Hepatocyte (in vitro differentiated cells): Measurements from ENCODE around the gene ADAMTS15. TPM values are rescaled to one million over a fixed set of nuclear protein-coding genes. Genes with fewer than 3 reads are reported as not detected.

Experiments used
- DNase-seq: peaks from one replicate; pipeline ENCODE4 v3.0.0-alpha.2; 2016; ENCODE audit warnings: low spot score
- H2AFZ ChIP-seq: fragments of 200-600 bp; sonication (generic); 2 replicates; pipeline ENCODE4 v1.6.0; 2016; ENCODE audit warnings: antibody characterized with exemption, mild to moderate bottlenecking
- H3K27ac ChIP-seq: fragments of 200-600 bp; sonication (generic); 2 replicates; pipeline ENCODE4 v1.5.1; 2016; ENCODE audit warnings: mild to moderate bottlenecking
- H3K27me3 ChIP-seq: fragments of 200-600 bp; sonication (generic); 2 replicates; pipeline ENCODE4 v1.6.1; 2016
- H3K36me3 ChIP-seq: fragments of 200-600 bp; sonication (generic); replicated peaks from 2 replicates; pipeline ENCODE4 v1.5.1; 2016; ENCODE audit warnings: low read depth; ENCODE audit not compliant: insufficient read depth
- H3K4me1 ChIP-seq: fragments of 200-600 bp; sonication (generic); 2 replicates; pipeline ENCODE4 v1.5.1; 2016; ENCODE audit warnings: mild to moderate bottlenecking, moderate library complexity; ENCODE audit not compliant: insufficient read depth
- H3K4me2 ChIP-seq: fragments of 200-600 bp; sonication (generic); 2 replicates; pipeline ENCODE4 v1.6.0; 2016
- H3K4me3 ChIP-seq: fragments of 200-600 bp; sonication (generic); 2 replicates; pipeline ENCODE4 v1.5.1; 2016; ENCODE audit warnings: mild to moderate bottlenecking
- H3K79me2 ChIP-seq: fragments of 200-600 bp; sonication (generic); 2 replicates; pipeline ENCODE4 v1.6.0; 2017; ENCODE audit warnings: mild to moderate bottlenecking
- H3K9me2 ChIP-seq: fragments of 200-600 bp; sonication (generic); replicated peaks from 2 replicates; pipeline ENCODE4 v1.6.0; 2017; ENCODE audit warnings: mild to moderate bottlenecking; ENCODE audit not compliant: insufficient read depth
- H3K9me3 ChIP-seq: fragments of 200-600 bp; sonication (generic); 2 replicates; pipeline ENCODE4 v1.5.1; 2016; ENCODE audit warnings: low read depth, mild to moderate bottlenecking
- H4K20me1 ChIP-seq: fragments of 200-600 bp; sonication (generic); 2 replicates; pipeline ENCODE4 v1.6.0; 2016; ENCODE audit warnings: mild to moderate bottlenecking; ENCODE audit not compliant: insufficient read depth, poor library complexity, severe bottlenecking
- CTCF ChIP-seq: fragments of 200-600 bp; sonication (generic); IDR thresholded peaks from 2 replicates; pipeline ENCODE4 v1.5.1; 2016; ENCODE audit warnings: antibody characterized with exemption, mild to moderate bottlenecking; ENCODE audit not compliant: poor library complexity
- EZH2 ChIP-seq: fragments of 200-600 bp; sonication (generic); IDR thresholded peaks from 2 replicates; pipeline ENCODE4 v1.6.1; 2016; ENCODE audit warnings: antibody characterized with exemption, mild to moderate bottlenecking, borderline replicate concordance
- EZH2phosphoT487 ChIP-seq: fragments of 200-600 bp; sonication (generic); IDR thresholded peaks from one replicate; pipeline ENCODE4 v1.6.1; 2018; ENCODE audit warnings: antibody characterized with exemption, mild to moderate bottlenecking, low read depth, moderate library complexity; ENCODE audit not compliant: unreplicated experiment, severe bottlenecking
- WGBS: methylation state at CpG from one replicate; pipeline ENCODE4 v1.1.6; 2016; ENCODE audit warnings: low lambda C conversion rate; ENCODE audit errors: missing lambda C conversion rate; 5-methylcytosine and 5-hydroxymethylcytosine counted together
- polyA plus RNA-seq: library from polyadenylated mRNA; unstranded; fragments of >200 nt; fragmentation: Nextera tagmentation; extraction: Ambion mirVana; gene quantifications from 2 replicates; pipeline ENCODE4 v1.2.1, GENCODE V29; 2016
- total RNA-seq: library from RNA; depleted of rRNA; stranded (reverse); fragments of >200 nt; gene quantifications from 2 replicates; pipeline ENCODE4 v1.2.3, GENCODE V29; 2014

Gene ADAMTS15
- total and polyA plus RNA-seq, 2 experiments from 2014 or later, result 4.5 to 14.6 TPM

- Histone ChIP-seq H3K36me3 (no peaks in the 10 kb centered on the region), H4K20me1 (no peaks in the 10 kb centered on the region), H3K27ac (no peak overlapping the region), H3K9me2 (no peaks in the 10 kb centered on the region), H2AFZ (no peak overlapping the region), H3K27me3 (peaks cover 6% of the 10 kb centered on the region), H3K4me1 (peaks cover 7% of the 10 kb centered on the region), H3K9me3 (no peaks in the 10 kb centered on the region), H3K4me2 (no peak overlapping the region), H3K4me3 (no peak overlapping the region), H3K79me2 (no peaks in the 10 kb centered on the region)
- DNase-seq, result no peak
- WGBS, result 87% methylated on average over 7 of the region's 7 CpGs
- TF ChIP-seq EZH2phosphoT487 (no peak), CTCF (no peak)
Measured at GRCh38 chr11:130409594-130410388, 38.7 kb upstream of the ADAMTS15 start.

- DNase-seq, result no peak
- H3K9me3 ChIP-seq, result no peaks in the 10 kb centered on the region
- no peak overlapping the region for H3K4me2 ChIP-seq
- TF ChIP-seq CTCF, result no peak
- no peak for TF ChIP-seq EZH2phosphoT487
- no peak for TF ChIP-seq EZH2
- no peak overlapping the region for H2AFZ ChIP-seq
- H3K27me3 ChIP-seq, result peaks cover 6% of the 10 kb centered on the region
- H3K79me2 ChIP-seq, result no peaks in the 10 kb centered on the region
- peaks cover 7% of the 10 kb centered on the region for H3K4me1 ChIP-seq
- H3K36me3 ChIP-seq, result no peaks in the 10 kb centered on the region
- no peak overlapping the region for H3K4me3 ChIP-seq
- H3K27ac ChIP-seq, result no peak overlapping the region
- no peaks in the 10 kb centered on the region for H4K20me1 ChIP-seq
- no peaks in the 10 kb centered on the region for H3K9me2 ChIP-seq
- WGBS, result 89% methylated on average over 11 of the region's 11 CpGs
Measured at GRCh38 chr11:130411223-130411622, 37.2 kb upstream of the ADAMTS15 start.

- WGBS, result 85% methylated on average over 16 of the region's 16 CpGs
- H3K27ac ChIP-seq, result no peak overlapping the region
- H4K20me1 ChIP-seq, result no peaks in the 10 kb centered on the region
- H3K4me1 ChIP-seq, result no peaks in the 10 kb centered on the region
- H3K27me3 ChIP-seq, result peaks cover 6% of the 10 kb centered on the region
- H3K9me3 ChIP-seq, result no peaks in the 10 kb centered on the region
- H3K79me2 ChIP-seq, result no peaks in the 10 kb centered on the region
- no peak overlapping the region for H3K4me3 ChIP-seq
- TF ChIP-seq EZH2phosphoT487 (no peak), EZH2 (no peak), CTCF (no peak)
- no peaks in the 10 kb centered on the region for H3K36me3 ChIP-seq
- DNase-seq, result no peak
- no peak overlapping the region for H3K4me2 ChIP-seq
- H2AFZ ChIP-seq, result no peak overlapping the region
- no peaks in the 10 kb centered on the region for H3K9me2 ChIP-seq
Measured at GRCh38 chr11:130413405-130414106, 34.9 kb upstream of the ADAMTS15 start.
